ENCODE measurements around the gene MRPL23. TPM values are rescaled to one million over a fixed set of nuclear protein-coding genes. Genes with fewer than 3 reads are reported as not detected.
A peak's percentile ranks its signal among the peaks of the same experiment; 100 is the strongest.

The MRPL23 gene
- total and polyA plus RNA-seq, 12 donors = 52.2 to 1,024 (median 184) TPM

GRCh38 chr11:1922481-1923081, 24.6 kb upstream of the MRPL23 start:
- no peaks in the 10 kb centered on the region for H3K27me3 ChIP-seq
- TF ChIP-seq CTCF (IDR thresholded peaks at IDR 0.05) (no peak), POLR2A (IDR thresholded peaks at IDR 0.05) (no peak)
- intact Hi-C loops (cut with DNase I) = loop anchor here in 1 of 2 donors (5.0 kb wide), 2 partner anchors 85 to 230 kb away; partner anchors contain the start of gene TNNI2
- no peaks in the 10 kb centered on the region for H3K36me3 ChIP-seq (replicated peaks in 1 of 2)
- H3K9me3 ChIP-seq (replicated peaks in 1 of 3) = no peaks in the 10 kb centered on the region
- WGBS, 4 donors = 51 to 85% (median 67%) methylated on average over 7 to 14 of the region's 14 CpGs
- no peaks in the 10 kb centered on the region for H3K4me1 ChIP-seq (replicated peaks in 1 of 2)
- peak in 1 of 7 donors; percentile 15 for DNase-seq
- no peak overlapping the region for H3K4me3 ChIP-seq
- peak overlapping the region in 2 of 5 donors; percentile 54 to 68 for H3K27ac ChIP-seq

GRCh38 chr11:1923201-1923956, 23.8 kb upstream of the MRPL23 start:
- Histone ChIP-seq H3K36me3 (replicated peaks in 1 of 2) (no peaks in the 10 kb centered on the region), H3K27ac (no peak overlapping the region), H3K4me3 (no peak overlapping the region), H3K4me1 (replicated peaks in 1 of 2) (no peaks in the 10 kb centered on the region), H3K27me3 (no peaks in the 10 kb centered on the region), H3K9me3 (replicated peaks in 1 of 3) (no peaks in the 10 kb centered on the region)
- TF ChIP-seq POLR2A (IDR thresholded peaks at IDR 0.05) (no peak), CTCF (IDR thresholded peaks at IDR 0.05) (no peak)
- intact Hi-C loops (cut with DNase I) = loop anchor here in 1 of 2 donors (5.0 kb wide), 2 partner anchors 86 to 231 kb away; partner anchors contain the start of gene TNNI2
- 83 to 88% (median 87%) methylated on average over 18 to 22 of the region's 22 CpGs for WGBS, 4 donors
- no peak for DNase-seq

GRCh38 chr11:1924181-1924580, 23.0 kb upstream of the MRPL23 start:
- H3K4me1 ChIP-seq (replicated peaks in 1 of 2) = no peaks in the 10 kb centered on the region
- H3K4me3 ChIP-seq = no peak overlapping the region
- intact Hi-C loops (cut with DNase I) = loop anchor here in 1 of 2 donors (5.0 kb wide), 2 partner anchors 87 to 232 kb away; partner anchors contain the start of gene TNNI2
- 81 to 90% (median 85%) methylated on average over 15 to 17 of the region's 17 CpGs for WGBS, 4 donors
- H3K36me3 ChIP-seq (replicated peaks in 1 of 2) = no peaks in the 10 kb centered on the region
- H3K27me3 ChIP-seq = no peaks in the 10 kb centered on the region
- no peak overlapping the region for H3K27ac ChIP-seq
- peak in 1 of 7 donors; percentile 20 for DNase-seq
- H3K9me3 ChIP-seq (replicated peaks in 1 of 3) = no peaks in the 10 kb centered on the region
- TF ChIP-seq POLR2A (IDR thresholded peaks at IDR 0.05) = no peak
- TF ChIP-seq CTCF (IDR thresholded peaks at IDR 0.05) = no peak

GRCh38 chr11:1924646-1925372, 22.3 kb upstream of the MRPL23 start:
- no peak for TF ChIP-seq POLR2A (IDR thresholded peaks at IDR 0.05)
- TF ChIP-seq CTCF (IDR thresholded peaks at IDR 0.05) = no peak
- intact Hi-C loops (cut with DNase I) = loop anchor here in 1 of 2 donors (5.0 kb wide), 2 partner anchors 88 to 233 kb away; partner anchors contain the start of gene TNNI2
- Histone ChIP-seq H3K27ac (no peak overlapping the region), H3K36me3 (replicated peaks in 1 of 2) (no peaks in the 10 kb centered on the region), H3K4me1 (replicated peaks in 1 of 2) (no peaks in the 10 kb centered on the region), H3K4me3 (no peak overlapping the region), H3K27me3 (no peaks in the 10 kb centered on the region), H3K9me3 (replicated peaks in 1 of 3) (no peaks in the 10 kb centered on the region)
- DNase-seq = no peak
- WGBS, 4 donors = 81 to 90% (median 85%) methylated on average over 10 to 21 of the region's 21 CpGs

Measured in adrenal gland (tissue), 12 donors.